Embryonic facial prominence (tissue), 1 donor: ENCODE results near the gene TMEM72.

ENCODE experiments used
- DNase-seq: peaks from one replicate; pipeline ENCODE4 v3.0.0-alpha.2; 2016; ENCODE audit errors: extremely low spot score

TMEM72 gene

DNA sequence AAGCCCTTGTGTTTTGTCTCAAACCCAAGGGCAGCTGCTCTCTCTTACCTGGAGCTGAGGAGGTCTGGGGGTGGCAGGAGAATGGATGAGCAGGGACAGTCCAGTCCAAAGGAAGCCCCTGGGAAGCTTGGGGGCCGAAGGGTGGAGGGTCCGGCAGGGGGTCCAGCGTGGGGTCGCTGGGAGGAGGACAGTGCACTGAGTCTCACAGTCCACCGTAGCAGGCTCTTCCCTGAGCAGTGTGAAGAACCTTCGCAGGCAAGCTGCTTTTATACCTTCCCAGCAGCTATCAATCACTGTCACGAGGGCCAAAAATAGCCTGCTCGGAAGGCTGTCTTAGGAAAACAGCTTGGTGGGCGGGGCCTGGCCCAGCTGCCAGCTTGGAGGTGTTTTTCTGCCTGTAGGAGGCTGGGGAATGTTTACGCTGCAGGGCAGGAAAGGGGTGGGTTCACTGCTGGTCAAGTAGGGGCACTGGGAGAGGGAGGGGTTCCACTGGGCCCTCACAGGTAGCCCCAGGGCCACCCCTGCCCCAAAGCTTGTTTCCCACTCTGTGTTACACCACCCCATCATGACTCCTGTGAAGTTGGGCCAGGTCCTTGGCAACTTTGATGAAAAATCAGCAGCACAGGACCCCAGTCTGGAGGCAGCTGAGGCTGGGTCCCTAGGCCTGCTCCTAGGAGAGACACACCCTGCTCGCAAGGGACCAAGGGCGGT lies 67.6 kb downstream of the TMEM72 start, which contains the start of gene DEPP1:
DEPP1 (minus strand) TSS at position 240 of the 711 bp plus-strand sequence. CDS start 779 bp downstream, outside the sequence.
- peak; percentile 66 for DNase-seq

- no peak for DNase-seq
These were observed 68.4 kb downstream of the TMEM72 start for GRCh38 chr10:44979281-44980191.

GRCh38 chr10:44980309-44981171 lies 69.4 kb downstream of the TMEM72 start:
- no peak for DNase-seq

DNA sequence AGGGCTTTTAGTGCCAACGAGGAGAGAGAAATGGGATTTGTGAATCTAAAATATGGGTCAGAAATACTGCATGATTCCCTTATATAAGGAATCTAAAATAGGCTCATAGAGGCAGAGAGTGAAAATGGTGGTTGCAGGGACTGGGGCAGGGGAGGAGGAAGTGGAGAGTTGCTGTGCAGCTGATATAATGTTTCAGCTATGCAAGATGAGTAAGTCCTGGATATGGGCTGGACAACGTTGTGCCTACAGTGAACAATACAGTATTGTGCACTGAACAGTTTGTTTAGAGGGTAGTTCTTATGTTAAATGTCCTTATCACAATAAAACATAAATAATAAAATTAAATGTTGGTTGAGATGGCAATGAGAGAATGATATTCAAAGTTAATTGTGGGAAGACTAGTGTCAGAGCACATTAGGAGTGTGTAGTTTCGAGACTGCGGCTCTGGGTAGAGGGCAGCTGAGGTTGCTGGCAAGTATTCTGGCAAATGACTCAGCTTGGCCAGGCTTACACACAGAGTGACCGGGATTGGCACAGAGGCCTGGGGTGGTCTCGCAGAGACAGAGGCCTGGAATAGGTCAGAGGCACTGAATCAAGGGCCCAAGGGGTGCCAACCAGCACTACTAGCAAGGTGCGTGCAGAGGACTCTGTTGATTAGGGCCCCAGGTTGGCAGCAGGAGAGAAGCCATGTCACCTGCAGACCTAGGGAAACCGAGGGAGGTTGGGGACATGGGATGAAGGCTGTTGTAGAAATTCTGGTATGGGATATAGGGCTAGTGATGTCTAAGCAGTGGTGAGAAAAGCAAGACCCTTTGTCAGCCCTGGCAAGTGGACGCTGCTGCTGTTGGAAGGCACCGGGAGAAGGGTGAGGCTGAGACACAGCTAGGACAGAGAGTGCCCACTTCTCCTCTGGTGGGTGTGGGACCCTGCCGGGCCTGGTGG lies 70.3 kb downstream of the TMEM72 start:
- DNase-seq, result no peak

DNA sequence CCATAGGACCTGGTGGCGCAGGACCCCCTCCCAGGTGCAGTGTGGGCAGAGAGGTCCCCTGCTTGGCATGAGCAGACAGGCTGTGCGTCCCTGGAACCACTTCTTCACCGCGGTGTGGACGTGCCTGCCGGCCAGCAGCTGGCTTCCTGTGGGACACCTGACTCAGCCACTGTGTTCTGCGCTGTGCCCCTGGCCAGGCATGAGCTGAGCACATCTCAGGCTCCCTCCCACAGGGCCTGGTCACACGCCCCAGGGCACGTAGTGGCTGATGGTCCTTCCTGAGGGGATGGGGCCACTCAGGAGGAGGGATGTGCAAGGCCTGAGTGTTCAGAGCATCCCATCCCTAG lies 71.0 kb downstream of the TMEM72 start:
- no peak for DNase-seq

- no peak for DNase-seq
These were observed 71.4 kb downstream of the TMEM72 start for GRCh38 chr10:44982496-44982895.

DNA sequence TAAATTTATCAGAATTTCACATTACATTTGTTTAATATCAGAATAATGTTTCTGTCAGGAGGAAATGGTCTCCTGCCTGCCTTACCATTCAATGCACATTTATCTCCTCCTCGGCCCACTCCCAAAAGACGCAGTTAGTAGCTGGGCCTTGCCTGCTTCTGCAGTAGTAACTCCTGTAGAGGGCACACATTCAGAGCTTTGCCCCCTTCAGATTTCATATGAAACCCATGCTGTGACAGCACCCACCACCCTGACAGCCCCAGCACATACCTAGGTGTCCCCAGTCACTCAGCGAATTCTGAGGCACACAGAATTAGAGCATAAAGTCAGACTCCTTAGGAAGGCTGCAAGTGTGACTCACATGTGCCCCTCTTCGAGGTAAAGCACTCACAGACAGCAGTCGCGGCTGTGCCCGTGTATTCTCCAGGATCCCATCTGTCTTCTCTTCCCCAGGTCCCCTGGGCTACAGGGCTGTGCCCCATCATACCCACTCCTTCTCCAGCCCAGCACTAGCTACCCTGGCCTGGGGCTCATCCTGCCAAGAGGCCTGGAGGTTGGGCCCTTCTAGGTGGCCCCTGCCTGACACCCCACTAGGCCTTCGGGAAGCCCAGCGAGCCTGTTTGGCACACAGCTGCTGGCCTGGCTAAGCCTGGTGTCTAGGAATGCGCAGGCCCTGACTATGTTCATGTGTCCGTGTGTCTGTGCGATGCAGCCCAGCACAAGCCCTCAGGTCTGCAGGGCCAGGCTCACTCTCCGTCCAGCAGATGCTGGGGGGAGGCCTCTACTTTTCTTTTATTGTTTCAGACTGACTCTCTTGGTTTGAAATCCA lies 72.1 kb downstream of the TMEM72 start:
- no peak for DNase-seq

GRCh38 chr10:44983895-44984278 lies 72.8 kb downstream of the TMEM72 start:
- DNase-seq, result no peak

DNA sequence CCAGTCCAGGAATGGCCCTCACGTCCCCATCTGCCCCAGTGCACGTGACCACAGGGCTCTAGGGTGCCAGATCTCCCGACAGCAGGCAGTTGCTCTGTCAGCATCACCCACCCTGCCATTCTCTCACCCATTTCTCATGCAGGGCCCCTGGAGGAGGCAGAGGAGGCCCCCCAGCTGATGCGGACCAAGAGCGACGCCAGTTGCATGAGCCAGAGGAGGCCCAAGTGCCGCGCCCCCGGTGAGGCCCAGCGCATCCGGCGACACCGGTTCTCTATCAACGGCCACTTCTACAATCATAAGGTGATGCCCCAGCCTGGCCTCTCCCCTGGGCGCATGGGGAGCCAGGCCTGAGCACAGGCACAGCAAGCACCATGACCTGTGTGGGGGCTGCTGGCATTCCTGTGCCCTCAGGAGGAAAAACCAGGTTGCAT lies 73.5 kb downstream of the TMEM72 start:
- DNase-seq, result no peak

DNA sequence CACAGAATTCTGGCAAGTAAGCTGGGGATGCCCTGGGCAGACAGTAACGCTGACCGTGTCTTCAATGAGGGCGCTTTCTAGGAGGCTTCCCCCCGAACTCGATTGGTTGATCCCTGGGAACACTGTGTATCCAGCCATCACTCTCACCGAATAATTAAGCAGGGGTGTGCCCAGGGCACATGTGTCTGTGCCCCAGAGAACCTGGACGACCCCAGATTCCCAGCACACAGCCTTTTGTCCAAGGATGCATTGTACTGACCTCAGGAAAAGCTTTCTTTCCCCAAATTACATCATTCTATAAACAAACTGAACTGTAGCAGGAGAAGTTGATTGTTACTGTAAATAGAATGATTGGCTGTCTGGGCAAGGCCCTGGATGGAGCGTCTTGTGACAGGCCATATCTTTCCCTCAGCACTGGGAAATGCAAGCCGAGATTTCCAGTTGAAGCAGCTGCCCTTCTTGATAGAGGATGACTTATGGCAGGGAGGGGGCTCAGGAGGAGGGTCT lies 74.1 kb downstream of the TMEM72 start:
- DNase-seq, result no peak

DNA sequence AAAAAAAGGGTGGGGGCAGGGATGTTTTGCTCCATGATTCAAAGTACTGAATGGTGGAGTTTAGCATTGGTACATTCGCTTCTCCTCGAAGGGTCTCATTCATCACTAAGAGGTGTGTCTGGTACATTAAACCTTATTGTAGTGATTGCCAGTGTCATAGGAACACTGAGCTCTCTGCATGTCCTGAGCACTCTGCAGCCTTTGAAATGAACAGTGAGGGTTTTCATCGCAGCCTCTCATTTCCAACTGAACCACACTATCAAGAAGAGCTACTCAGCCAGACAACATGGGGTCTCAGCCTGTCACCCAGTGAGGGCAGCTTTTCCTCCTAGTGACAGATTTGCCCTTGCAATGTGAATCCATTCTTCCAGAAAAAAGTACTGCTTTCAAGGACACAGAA lies 75.0 kb downstream of the TMEM72 start:
- no peak for DNase-seq
